Peyer's patch (tissue), 4 donors: ENCODE data around the gene HSPA4. TPM values are rescaled to one million over a fixed set of nuclear protein-coding genes. Genes with fewer than 3 reads are reported as not detected.

Experiments
- DNase-seq, 3 donors: peaks; one replicate each; pipeline ENCODE4 v3.0.0-alpha.2; 2017 to 2019
- H3K27ac ChIP-seq, 4 donors: fragments of 200-600 bp; sonication (generic); one replicate each; pipeline ENCODE4 v1.5.1; 2016 to 2019
- H3K27me3 ChIP-seq, 2 donors: fragments of 200-600 bp; sonication (generic); one replicate each; pipeline ENCODE4 v1.5.1; 2019
- H3K36me3 ChIP-seq, 3 donors: fragments of 200-600 bp; sonication (generic); one replicate each; pipeline ENCODE4 v1.5.1; 2016 to 2019
- H3K4me1 ChIP-seq, 4 donors: fragments of 200-600 bp; sonication (generic); one replicate each; pipeline ENCODE4 v1.5.1; 2016 to 2019
- H3K4me3 ChIP-seq, 4 donors: fragments of 200-600 bp; sonication (generic); 1 replicate in 3 of 4; 2 replicates in 1 of 4; pipeline ENCODE4 v1.5.1; 2016 to 2019; ENCODE audit warnings: mild to moderate bottlenecking in 1 of 4
- H3K9me3 ChIP-seq, 4 donors: fragments of 200-600 bp; sonication (generic); one replicate each; pipeline ENCODE4 v1.5.1; 2016 to 2019; ENCODE audit warnings: mild to moderate bottlenecking in 1 of 4
- POLR2A ChIP-seq, 2 donors: fragments of 450-650 bp; IDR thresholded peaks; one replicate each; pipeline ENCODE4 v1.5.1; 2017; ENCODE audit warnings: antibody characterized with exemption in 2 of 2, mild to moderate bottlenecking in 2 of 2, moderate library complexity in 2 of 2
- total RNA-seq, 4 donors: library from RNA; depleted of rRNA; stranded (reverse); fragments of >200 nt; gene quantifications; one replicate each; pipeline ENCODE4 v1.1.0, GENCODE V29; 2016
- TF ChIP-seq, protein P1 (sequence below), 6 experiments: fragments of 450-650 bp in 4 of 6; fragments of 200-600 bp in 2 of 6; sonication (generic) in 1 of 6; IDR thresholded peaks; one replicate each; pipeline ENCODE4 v1.5.1; 2017 to 2019; ENCODE audit warnings: antibody characterized with exemption in 6 of 6, mild to moderate bottlenecking in 3 of 6, moderate library complexity in 1 of 6

The HSPA4 gene
- total RNA-seq, 4 donors from 2014 or later, result 18.0 to 78.4 (median 41.4) TPM

DNA sequence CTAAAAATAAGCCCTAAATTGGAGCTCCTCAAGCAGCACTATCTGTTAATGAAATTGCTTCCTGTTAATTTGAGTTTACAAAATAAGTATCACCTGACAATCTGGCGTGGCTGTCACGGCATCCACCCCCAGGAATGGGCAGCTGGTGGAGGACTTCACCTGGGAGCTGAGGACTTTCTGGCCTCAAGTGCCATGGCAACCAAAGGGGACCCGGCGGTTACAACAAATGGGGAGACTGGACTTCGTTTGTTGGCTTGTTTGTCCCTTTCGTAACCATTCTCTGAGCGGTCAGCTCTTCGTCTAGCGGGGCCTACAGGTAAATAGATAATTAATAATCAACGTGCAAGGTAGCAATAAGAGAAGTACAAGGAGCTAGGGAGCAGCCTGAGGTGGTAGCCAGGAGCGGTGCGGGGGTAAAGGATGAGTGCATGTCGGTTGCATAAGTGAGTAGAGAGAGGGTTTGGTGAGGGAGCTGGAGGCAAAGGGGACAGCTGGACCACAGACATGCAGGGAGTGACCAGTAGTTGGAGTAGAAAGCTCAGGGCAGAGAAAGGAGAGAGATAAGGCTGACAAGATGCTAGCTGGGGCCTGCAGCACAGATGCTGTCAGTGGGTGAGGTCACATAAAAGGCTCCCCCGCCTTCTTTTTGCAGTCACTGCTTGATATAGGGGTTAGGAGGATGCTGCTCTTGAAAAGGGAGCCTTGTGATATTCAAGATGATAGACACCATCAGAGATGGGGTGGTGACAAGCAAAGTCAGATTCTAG is 62.5 kb downstream of the HSPA4 start:
- Histone ChIP-seq H3K9me3 (no peaks in the 10 kb centered on the region), H3K27ac (no peak overlapping the region), H3K27me3 (no peaks in the 10 kb centered on the region), H3K36me3 (no peaks in the 10 kb centered on the region), H3K4me1 (peaks cover 0 to 4% (median 0%) of the 10 kb centered on the region in 4 donors), H3K4me3 (no peak overlapping the region)
- DNase-seq, result peak in 1 of 3 donors; percentile 30
- TF ChIP-seq POLR2A (IDR thresholded peaks at IDR 0.05), result no peak
- TF ChIP-seq, protein P1, sequence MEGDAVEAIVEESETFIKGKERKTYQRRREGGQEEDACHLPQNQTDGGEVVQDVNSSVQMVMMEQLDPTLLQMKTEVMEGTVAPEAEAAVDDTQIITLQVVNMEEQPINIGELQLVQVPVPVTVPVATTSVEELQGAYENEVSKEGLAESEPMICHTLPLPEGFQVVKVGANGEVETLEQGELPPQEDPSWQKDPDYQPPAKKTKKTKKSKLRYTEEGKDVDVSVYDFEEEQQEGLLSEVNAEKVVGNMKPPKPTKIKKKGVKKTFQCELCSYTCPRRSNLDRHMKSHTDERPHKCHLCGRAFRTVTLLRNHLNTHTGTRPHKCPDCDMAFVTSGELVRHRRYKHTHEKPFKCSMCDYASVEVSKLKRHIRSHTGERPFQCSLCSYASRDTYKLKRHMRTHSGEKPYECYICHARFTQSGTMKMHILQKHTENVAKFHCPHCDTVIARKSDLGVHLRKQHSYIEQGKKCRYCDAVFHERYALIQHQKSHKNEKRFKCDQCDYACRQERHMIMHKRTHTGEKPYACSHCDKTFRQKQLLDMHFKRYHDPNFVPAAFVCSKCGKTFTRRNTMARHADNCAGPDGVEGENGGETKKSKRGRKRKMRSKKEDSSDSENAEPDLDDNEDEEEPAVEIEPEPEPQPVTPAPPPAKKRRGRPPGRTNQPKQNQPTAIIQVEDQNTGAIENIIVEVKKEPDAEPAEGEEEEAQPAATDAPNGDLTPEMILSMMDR (IDR thresholded peaks at IDR 0.05), result no peak

DNA sequence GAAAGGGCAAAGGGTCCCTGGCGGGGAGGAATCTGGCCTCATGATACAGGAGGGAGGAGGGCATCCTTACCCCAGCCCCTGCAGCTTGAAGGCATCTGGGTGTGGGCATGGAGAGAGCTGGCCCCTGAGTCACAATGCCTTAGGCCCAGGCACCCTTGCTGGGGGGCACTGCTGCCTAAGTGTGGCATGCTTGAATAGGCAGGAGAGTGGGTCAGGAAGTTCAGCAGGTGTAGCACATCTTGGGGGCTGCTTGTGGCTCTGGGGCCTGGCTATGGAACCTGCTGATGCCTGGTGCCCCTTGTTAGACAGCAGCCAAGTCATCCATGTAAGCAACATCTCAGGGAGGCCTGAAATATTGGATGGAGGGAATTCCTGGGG is 63.1 kb downstream of the HSPA4 start:
- H3K36me3 ChIP-seq, result no peaks in the 10 kb centered on the region
- H3K9me3 ChIP-seq, result no peaks in the 10 kb centered on the region
- H3K27me3 ChIP-seq, result no peaks in the 10 kb centered on the region
- DNase-seq, result peak in 1 of 3 donors; percentile 32
- no peak overlapping the region for H3K27ac ChIP-seq
- peaks cover 0 to 4% (median 0%) of the 10 kb centered on the region in 4 donors for H3K4me1 ChIP-seq
- no peak for TF ChIP-seq POLR2A (IDR thresholded peaks at IDR 0.05)
- TF ChIP-seq, protein P1 (IDR thresholded peaks at IDR 0.05), result no peak
- no peak overlapping the region for H3K4me3 ChIP-seq

DNA sequence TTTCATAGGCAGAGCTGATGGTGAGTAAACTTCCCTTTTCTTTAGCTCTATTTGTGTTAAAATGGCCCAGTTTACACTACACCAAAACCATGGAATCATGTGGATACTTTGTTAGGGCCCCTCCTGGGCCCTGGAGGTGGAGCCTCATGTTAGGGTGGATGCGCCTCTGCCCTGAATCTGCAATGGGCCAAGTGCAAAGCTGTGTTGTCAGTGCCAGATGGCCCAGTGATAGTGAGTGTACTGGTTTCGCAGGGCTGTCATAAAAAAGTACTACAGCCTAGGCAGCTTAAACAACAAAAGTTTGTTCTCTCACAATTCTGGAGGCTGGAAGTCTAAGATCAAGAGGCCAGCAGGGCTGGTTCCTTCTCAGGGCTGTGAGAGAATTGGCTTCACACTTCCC is 64.8 kb downstream of the HSPA4 start:
- Histone ChIP-seq H3K4me1 (no peaks in the 10 kb centered on the region), H3K36me3 (no peaks in the 10 kb centered on the region), H3K9me3 (no peaks in the 10 kb centered on the region), H3K4me3 (no peak overlapping the region), H3K27me3 (no peaks in the 10 kb centered on the region), H3K27ac (no peak overlapping the region)
- TF ChIP-seq POLR2A (IDR thresholded peaks at IDR 0.05), result no peak
- TF ChIP-seq, protein P1 (IDR thresholded peaks at IDR 0.05), result no peak
- DNase-seq, result peak in 1 of 3 donors; percentile 8

DNA sequence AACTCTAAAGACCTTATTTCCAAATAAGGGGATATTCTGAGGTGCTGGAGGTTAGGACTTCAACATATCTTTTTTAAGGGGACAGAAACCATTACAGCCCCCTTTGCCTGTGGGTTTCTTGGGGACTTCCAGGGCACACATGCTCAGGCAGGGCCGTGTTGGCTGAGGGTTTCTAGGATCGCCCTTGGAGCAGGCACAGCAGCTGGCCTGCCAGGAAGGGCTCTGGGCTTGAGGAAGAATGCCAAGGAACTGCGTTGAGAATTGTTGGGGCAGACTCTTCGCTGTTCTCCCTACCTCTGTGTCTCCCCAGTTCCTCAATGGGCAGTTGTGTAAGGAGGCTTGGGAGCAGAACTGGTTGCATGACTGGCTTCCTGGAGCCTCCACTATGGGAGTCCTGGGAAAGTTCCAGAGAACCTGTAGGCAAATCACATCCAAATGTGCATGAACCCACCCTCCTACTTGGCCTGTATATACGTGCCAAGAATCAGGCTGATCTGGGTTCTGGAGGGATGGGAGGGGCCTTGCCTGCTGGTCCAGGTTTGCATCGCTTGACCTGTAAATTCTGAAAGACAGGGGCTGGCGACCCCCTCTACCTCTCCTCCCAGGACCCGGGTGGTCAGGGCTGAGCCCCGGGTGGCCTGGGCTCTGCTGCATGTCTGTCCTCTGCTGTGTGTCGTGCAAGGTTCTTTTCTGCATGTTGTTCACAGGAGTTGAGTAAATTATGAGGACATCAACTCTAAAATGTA is 65.5 kb downstream of the HSPA4 start:
- peak in 1 of 3 donors; percentile 34 for DNase-seq
- H3K4me3 ChIP-seq, result no peak overlapping the region
- TF ChIP-seq, protein P1 (IDR thresholded peaks at IDR 0.05), result no peak
- TF ChIP-seq POLR2A (IDR thresholded peaks at IDR 0.05), result no peak
- no peaks in the 10 kb centered on the region for H3K9me3 ChIP-seq
- H3K27ac ChIP-seq, result no peak overlapping the region
- no peaks in the 10 kb centered on the region for H3K27me3 ChIP-seq
- H3K36me3 ChIP-seq, result no peaks in the 10 kb centered on the region
- no peaks in the 10 kb centered on the region for H3K4me1 ChIP-seq

DNA sequence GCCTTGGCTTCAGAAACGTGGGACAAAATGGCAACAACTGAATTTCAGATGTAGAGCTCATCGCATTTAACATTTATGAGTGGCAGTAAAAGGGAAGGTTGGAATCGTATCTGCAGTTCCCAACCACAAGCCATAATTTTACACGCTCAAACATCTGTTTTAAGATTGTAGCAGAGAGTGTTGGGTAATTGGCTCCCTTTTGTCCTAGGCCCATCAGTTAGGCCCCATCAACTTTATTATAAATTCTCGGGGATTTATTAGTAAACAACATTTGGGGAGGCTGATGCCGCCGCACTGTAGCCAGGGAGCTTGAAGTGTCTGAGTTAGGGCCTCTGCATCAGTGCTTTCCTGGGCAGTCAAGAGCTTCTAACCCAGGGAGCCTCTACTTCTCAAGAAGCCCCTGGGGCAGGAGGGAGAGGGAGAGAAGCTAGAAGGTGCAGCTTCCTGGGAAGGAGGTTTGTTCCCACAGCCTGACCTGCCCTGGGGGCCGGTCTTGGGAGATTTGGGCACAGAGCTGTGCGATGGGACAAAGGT is 66.2 kb downstream of the HSPA4 start:
- no peaks in the 10 kb centered on the region for H3K27me3 ChIP-seq
- H3K27ac ChIP-seq, result no peak overlapping the region
- no peaks in the 10 kb centered on the region for H3K36me3 ChIP-seq
- H3K4me1 ChIP-seq, result no peaks in the 10 kb centered on the region
- H3K9me3 ChIP-seq, result no peaks in the 10 kb centered on the region
- peak in 1 of 3 donors; percentile 39 for DNase-seq
- no peak overlapping the region for H3K4me3 ChIP-seq
- TF ChIP-seq, protein P1 (IDR thresholded peaks at IDR 0.05), result no peak
- no peak for TF ChIP-seq POLR2A (IDR thresholded peaks at IDR 0.05)
